ENCODE results near the gene NKAIN1. TPM values are rescaled to one million over a fixed set of nuclear protein-coding genes. Genes with fewer than 3 reads are reported as not detected.
A peak's percentile ranks its signal among the peaks of the same experiment; 100 is the strongest.

The NKAIN1 gene
- total RNA-seq, 1 donor from 2014 or later, result 17.1 TPM

GRCh38 chr1:31189696-31190674, 49.7 kb downstream of the NKAIN1 start:
- TF ChIP-seq, protein P1, sequence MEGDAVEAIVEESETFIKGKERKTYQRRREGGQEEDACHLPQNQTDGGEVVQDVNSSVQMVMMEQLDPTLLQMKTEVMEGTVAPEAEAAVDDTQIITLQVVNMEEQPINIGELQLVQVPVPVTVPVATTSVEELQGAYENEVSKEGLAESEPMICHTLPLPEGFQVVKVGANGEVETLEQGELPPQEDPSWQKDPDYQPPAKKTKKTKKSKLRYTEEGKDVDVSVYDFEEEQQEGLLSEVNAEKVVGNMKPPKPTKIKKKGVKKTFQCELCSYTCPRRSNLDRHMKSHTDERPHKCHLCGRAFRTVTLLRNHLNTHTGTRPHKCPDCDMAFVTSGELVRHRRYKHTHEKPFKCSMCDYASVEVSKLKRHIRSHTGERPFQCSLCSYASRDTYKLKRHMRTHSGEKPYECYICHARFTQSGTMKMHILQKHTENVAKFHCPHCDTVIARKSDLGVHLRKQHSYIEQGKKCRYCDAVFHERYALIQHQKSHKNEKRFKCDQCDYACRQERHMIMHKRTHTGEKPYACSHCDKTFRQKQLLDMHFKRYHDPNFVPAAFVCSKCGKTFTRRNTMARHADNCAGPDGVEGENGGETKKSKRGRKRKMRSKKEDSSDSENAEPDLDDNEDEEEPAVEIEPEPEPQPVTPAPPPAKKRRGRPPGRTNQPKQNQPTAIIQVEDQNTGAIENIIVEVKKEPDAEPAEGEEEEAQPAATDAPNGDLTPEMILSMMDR (conservative IDR thresholded peaks at IDR 0.05), result no peak
- H3K9me3 Mint-ChIP-seq, result no peaks in the 10 kb centered on the region
- no peaks in the 10 kb centered on the region for H3K36me3 Mint-ChIP-seq

GRCh38 chr1:31183927-31184554, 55.6 kb downstream of the NKAIN1 start:
- TF ChIP-seq, protein P1 (conservative IDR thresholded peaks at IDR 0.05), result peak; percentile 89
- no peaks in the 10 kb centered on the region for H3K4me1 Mint-ChIP-seq (ENCODE audit: unreplicated experiment)
- H3K36me3 Mint-ChIP-seq, result no peaks in the 10 kb centered on the region
- no peak overlapping the region for H3K4me3 Mint-ChIP-seq
- DNase-seq (ENCODE audit: extremely low spot score, unreplicated experiment), result no peak
- H3K27me3 Mint-ChIP-seq, result peaks cover 2% of the 10 kb centered on the region
- no peak overlapping the region for H3K27ac Mint-ChIP-seq
- no peaks in the 10 kb centered on the region for H3K9me3 Mint-ChIP-seq

More at GRCh38 chr1:31189696-31190674, 49.7 kb downstream of the NKAIN1 start:
- no peak for DNase-seq (ENCODE audit: extremely low spot score, unreplicated experiment)
- H3K27me3 Mint-ChIP-seq, result no peaks in the 10 kb centered on the region
- no peak overlapping the region for H3K4me3 Mint-ChIP-seq
- no peak overlapping the region for H3K27ac Mint-ChIP-seq
- H3K4me1 Mint-ChIP-seq (ENCODE audit: unreplicated experiment), result no peaks in the 10 kb centered on the region

DNA sequence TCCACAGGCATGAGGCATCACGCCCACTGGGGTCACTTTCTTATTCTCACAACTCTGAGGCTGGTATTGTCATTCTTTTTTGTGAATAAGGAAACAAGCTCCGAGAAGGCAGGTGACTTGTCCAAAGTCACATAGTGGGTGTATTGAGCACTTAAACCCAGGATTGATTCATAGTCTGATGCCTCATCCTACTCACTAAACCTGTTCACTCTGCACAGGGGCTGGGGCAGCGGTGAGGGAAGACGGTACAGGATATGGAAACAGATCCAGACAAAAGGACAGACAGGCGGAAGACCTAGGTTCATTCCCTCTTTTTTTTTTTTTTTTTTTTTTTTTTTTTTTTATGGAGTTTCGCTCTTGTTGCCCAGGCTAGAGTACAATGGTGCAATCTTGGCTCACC, 56.6 kb downstream of the NKAIN1 start:
- no peak for DNase-seq (ENCODE audit: extremely low spot score, unreplicated experiment)
- Mint-ChIP-seq H3K9me3 (no peaks in the 10 kb centered on the region), H3K36me3 (no peaks in the 10 kb centered on the region), H3K4me3 (no peak overlapping the region), H3K27me3 (peaks cover 2% of the 10 kb centered on the region), H3K27ac (no peak overlapping the region), H3K4me1 (ENCODE audit: unreplicated experiment) (no peaks in the 10 kb centered on the region)
- TF ChIP-seq, protein P1 (conservative IDR thresholded peaks at IDR 0.05), result no peak

GRCh38 chr1:31182352-31182751, 57.3 kb downstream of the NKAIN1 start:
- peak; percentile 84 for DNase-seq (ENCODE audit: extremely low spot score, unreplicated experiment)
- Mint-ChIP-seq H3K36me3 (no peaks in the 10 kb centered on the region), H3K4me1 (ENCODE audit: unreplicated experiment) (no peaks in the 10 kb centered on the region), H3K27ac (no peak overlapping the region), H3K27me3 (peaks cover 2% of the 10 kb centered on the region), H3K4me3 (no peak overlapping the region), H3K9me3 (no peaks in the 10 kb centered on the region)
- TF ChIP-seq, protein P1 (conservative IDR thresholded peaks at IDR 0.05), result peak; percentile 22

GRCh38 chr1:31181515-31182343, 58.0 kb downstream of the NKAIN1 start:
- DNase-seq (ENCODE audit: extremely low spot score, unreplicated experiment), result no peak
- Mint-ChIP-seq H3K4me3 (peak overlapping the region; percentile 68), H3K4me1 (ENCODE audit: unreplicated experiment) (no peaks in the 10 kb centered on the region), H3K9me3 (no peaks in the 10 kb centered on the region), H3K36me3 (no peaks in the 10 kb centered on the region), H3K27ac (no peak overlapping the region), H3K27me3 (peaks cover 2% of the 10 kb centered on the region)
- TF ChIP-seq, protein P1 (conservative IDR thresholded peaks at IDR 0.05), result peak; percentile 76

All from type B pancreatic cell (in vitro differentiated cells).